Bronchial epithelial cell (primary cell): ENCODE measurements around the gene MYO1B. TPM values are rescaled to one million over a fixed set of nuclear protein-coding genes. Genes with fewer than 3 reads are reported as not detected.

ENCODE experiments used
- DNase-seq: peaks from one replicate; pipeline ENCODE4 v3.0.0-alpha.2; 2010; ENCODE audit warnings: low read depth
- FAIRE-seq: peaks from 2 replicates; lab custom pipeline; 2011; peaks lifted over from hg19 to GRCh38; lab: Jason Lieb, UNC
- H3K27me3 ChIP-seq: 2 replicates; pipeline ENCODE4 v1.5.1; 2011; ENCODE audit warnings: low read length; ENCODE audit not compliant: control insufficient read depth, insufficient read depth
- H3K36me3 ChIP-seq: 2 replicates; pipeline ENCODE4 v1.5.1; 2011; ENCODE audit warnings: low read length; ENCODE audit not compliant: control insufficient read depth, insufficient read depth
- H3K4me3 ChIP-seq: 2 replicates; pipeline ENCODE4 v1.5.1; 2011; ENCODE audit warnings: mild to moderate bottlenecking, low read depth, low read length, control low read depth
- CTCF ChIP-seq: IDR thresholded peaks from 2 replicates; pipeline ENCODE4 v1.5.1; 2011; ENCODE audit warnings: mild to moderate bottlenecking, moderate library complexity, low read length, control low read depth, inconsistent platforms; ENCODE audit not compliant: insufficient read depth, severe bottlenecking
- total RNA-seq: library from RNA; depleted of rRNA; stranded (reverse); fragments of >200 nt; gene quantifications from 2 replicates; pipeline ENCODE4 v1.2.1, GENCODE V29; 2014

The MYO1B gene
- total RNA-seq, 1 donor from 2014 or later = 247 TPM

DNA sequence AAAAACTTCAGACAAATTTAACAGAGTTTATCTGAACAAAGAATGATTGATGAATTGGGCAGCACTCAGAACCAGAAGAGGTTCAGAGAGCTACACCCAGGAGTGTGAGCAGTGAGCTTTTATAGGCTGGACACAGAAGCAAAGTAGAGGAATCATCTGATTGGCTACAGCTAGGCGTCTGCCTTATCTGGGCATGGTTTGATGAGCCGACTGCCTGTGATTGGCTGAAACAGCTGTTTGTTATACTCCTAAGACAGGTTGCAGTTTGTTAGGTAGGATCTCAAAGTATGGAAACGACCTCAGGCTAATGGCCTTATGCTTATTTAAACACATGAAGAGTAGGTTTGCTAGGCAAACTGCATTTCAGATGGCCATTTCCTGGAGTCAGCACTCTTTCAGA lies 188.9 kb downstream of the MYO1B start:
- H3K4me3 ChIP-seq = no peak overlapping the region
- H3K36me3 ChIP-seq = no peaks in the 10 kb centered on the region
- DNase-seq (peak; percentile 60), FAIRE-seq (no peak)
- no peak for TF ChIP-seq CTCF
- H3K27me3 ChIP-seq = no peaks in the 10 kb centered on the region

DNA sequence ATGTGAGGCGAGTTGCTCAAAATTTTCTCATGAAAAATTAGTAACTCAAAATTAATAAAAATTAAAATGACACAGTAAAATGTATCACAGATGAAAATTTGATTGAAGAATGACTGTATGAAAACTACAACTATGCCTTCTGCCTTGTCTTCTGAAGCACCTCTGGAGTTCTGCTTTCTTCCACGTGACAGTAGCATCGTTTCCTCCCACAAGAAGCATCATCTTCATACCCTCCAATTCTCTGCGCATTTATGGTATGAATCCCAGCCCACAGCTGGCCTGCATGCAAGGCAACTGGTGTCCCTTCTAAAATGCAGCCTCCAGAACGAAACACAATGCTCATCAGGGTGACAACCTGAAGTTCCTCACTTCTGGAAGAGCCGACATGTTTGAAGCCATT lies 189.9 kb downstream of the MYO1B start:
- Histone ChIP-seq H3K36me3 (no peaks in the 10 kb centered on the region), H3K27me3 (no peaks in the 10 kb centered on the region), H3K4me3 (no peak overlapping the region)
- FAIRE-seq (no peak), DNase-seq (no peak)
- TF ChIP-seq CTCF = no peak

DNA sequence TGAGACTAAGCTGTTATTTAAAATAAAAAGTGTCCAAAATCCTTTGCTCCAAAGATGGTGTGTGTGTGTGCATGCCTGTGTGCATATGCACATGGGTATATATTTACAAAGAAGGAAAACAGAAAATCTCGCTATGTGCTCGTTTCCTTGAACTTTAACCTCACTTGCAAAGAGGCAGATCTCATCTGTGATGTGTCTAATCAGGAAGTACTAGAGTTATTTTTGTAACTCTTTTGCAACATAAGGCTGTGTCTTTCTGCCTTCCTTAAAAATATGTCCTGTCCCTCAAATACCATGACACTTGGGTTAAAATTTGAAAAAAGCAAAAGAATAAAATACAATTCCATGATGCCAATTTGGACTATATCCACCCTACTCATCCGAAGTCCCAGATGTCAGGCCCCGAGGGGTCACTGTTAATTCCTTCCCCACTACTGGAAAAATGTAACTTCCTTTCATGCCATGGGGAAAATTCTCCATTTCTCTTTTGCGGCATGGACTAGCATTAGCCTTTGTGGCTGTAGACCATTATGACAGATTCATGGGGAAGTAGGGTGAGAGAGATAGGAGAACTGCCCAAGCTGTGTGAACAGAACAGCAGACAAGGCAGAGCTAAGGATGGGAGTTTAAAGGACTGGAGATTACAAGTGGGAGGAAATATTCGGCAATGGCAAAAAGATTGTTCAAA lies 191.3 kb downstream of the MYO1B start:
- Histone ChIP-seq H3K36me3 (no peaks in the 10 kb centered on the region), H3K4me3 (no peak overlapping the region), H3K27me3 (no peaks in the 10 kb centered on the region)
- TF ChIP-seq CTCF = no peak
- DNase-seq (no peak), FAIRE-seq (no peak)

- no peak for FAIRE-seq
- DNase-seq = no peak
- Histone ChIP-seq H3K36me3 (no peaks in the 10 kb centered on the region), H3K27me3 (no peaks in the 10 kb centered on the region), H3K4me3 (no peak overlapping the region)
- TF ChIP-seq CTCF = no peak
Observed at GRCh38 chr2:191439481-191439880, 194.3 kb downstream of the MYO1B start.

DNA sequence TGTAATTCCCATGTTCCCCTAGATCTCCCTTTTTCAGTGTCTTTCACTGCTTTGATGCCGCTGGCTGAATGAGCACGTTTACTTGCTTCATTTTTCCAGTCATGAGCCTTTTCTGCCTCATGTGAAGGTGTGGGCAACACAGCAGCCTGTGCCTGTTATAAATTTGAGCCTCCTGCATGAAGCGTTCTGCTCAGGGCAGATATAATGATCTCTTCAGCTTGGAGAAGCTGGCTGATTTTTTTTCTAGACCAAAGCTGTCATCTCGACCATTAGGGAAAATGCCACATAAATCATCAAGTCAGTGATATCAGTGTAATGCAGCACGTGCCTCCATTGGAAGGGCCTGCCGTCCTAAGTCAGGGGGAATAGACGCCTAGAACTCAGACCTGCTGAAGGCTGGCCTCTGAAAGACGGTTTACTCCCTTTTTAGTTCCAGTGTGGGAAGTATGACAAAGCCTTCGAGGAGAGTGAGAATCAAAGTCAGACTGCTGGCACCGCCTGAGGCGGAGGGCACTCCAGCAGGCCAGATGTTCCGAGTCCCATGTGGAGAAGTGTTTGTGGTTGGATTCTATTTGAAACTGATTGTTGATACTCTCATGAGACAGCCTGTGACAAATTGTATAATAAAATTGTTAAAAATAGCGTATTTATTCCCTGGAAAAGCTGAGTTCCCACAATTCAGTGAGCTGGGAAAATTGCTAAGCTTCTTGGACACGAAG lies 196.5 kb downstream of the MYO1B start:
- DNase-seq (no peak), FAIRE-seq (no peak)
- H3K36me3 ChIP-seq = no peaks in the 10 kb centered on the region
- H3K27me3 ChIP-seq = no peaks in the 10 kb centered on the region
- H3K4me3 ChIP-seq = no peak overlapping the region
- TF ChIP-seq CTCF = no peak
